Mucosa of descending colon (tissue), 3 donors: ENCODE measurements around the gene FBXO10. TPM values are rescaled to one million over a fixed set of nuclear protein-coding genes. Genes with fewer than 3 reads are reported as not detected.

Experiments
- ATAC-seq: fragments of 200-7000 bp; cut with Tn5 transposase; one replicate; pipeline ENCODE4 v1.9.1; 2020; ENCODE audit warnings: mild to moderate bottlenecking, moderate library complexity
- DNase-seq, 3 donors: peaks; one replicate each; pipeline ENCODE4 v3.0.0-alpha.2; 2020
- H3K36me3 ChIP-seq: fragments of 200-600 bp; one replicate; pipeline ENCODE4 v1.8.0; 2021; ENCODE audit warnings: low read depth, mild to moderate bottlenecking
- H3K4me1 ChIP-seq: fragments of 200-600 bp; one replicate; pipeline ENCODE4 v1.8.0; 2021; ENCODE audit warnings: low read depth, mild to moderate bottlenecking
- H3K4me3 ChIP-seq: fragments of 200-600 bp; one replicate; pipeline ENCODE4 v1.8.0; 2021; ENCODE audit warnings: mild to moderate bottlenecking
- H3K9me3 ChIP-seq: fragments of 200-600 bp; one replicate; pipeline ENCODE4 v1.8.0; 2021; ENCODE audit warnings: mild to moderate bottlenecking
- intact Hi-C, 2 donors: fragments of 100-400 bp; cut with DNase I in 1 of 2; cut with micrococcal nuclease in 1 of 2; formaldehyde crosslinking; loops; one replicate each; pipeline versions ENCODE4 v1.11.0 to v1.11.1; 2022; cut with DNase I, micrococcal nuclease
- total RNA-seq, 3 donors: library from RNA; stranded (reverse); fragmentation: NEBNext Ultra II Directional in 2 of 3; extraction: Animal tissue kit (Norgen Biotek cat#: 25700) in 2 of 3; gene quantifications; one replicate each; pipeline versions ENCODE4 v1.2.1 to v1.2.4, GENCODE V29; 2021 to 2023
- TF ChIP-seq, protein P1 (sequence below): fragments of 200-600 bp; IDR thresholded peaks from one replicate; pipeline ENCODE4 v1.8.0; 2022; ENCODE audit warnings: antibody characterized with exemption, mild to moderate bottlenecking
- donor health status: DM: no; HTN: no; CAD: no; lungs with moderate emphysema.
- donor health status: DM: no; HTN: no; CAD: no.
- donor health status: DM: no; HTN: yes; CAD: no.

Gene FBXO10
- total RNA-seq, 3 donors from 2014 or later, result 3.4 to 15.9 (median 4.6) TPM

DNA sequence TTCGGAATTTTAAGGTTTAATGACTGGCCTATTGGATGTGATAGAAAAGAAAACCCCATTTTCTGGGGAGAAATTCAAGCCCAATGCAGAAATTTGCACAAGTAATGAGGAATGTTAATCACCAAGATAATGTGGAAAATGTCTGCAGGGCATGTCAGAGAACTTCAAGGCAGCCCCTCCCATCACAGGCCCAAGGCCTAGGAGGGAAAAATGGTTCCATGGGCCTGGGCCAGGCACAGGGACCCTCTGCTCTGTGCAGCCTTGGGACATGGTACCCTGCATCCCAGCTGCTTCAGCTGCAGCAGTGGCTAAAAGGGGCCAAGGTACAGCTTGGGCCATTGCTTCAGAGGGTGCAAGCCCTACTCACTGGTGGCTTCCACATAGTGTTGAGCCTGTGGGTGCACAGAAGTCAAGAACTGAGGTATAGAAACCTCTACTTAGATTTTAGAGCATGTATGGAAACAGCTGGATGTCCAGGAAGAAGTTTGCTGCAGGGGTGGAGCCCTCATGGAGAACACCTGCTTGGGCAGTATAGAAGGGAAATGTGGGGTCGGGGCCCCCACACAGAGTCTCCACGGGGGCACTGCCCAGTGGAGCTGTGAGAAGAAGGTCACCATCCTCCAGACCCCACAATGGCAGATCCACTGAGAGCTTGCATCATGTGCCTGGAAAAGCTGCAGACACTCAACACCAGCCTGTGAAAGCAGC, 12.2 kb downstream of the FBXO10 start:
- ATAC-seq (no peak), DNase-seq (no peak)
- intact Hi-C loops, result no loop called here
- no peaks in the 10 kb centered on the region for H3K4me1 ChIP-seq
- no peaks in the 10 kb centered on the region for H3K36me3 ChIP-seq
- no peak overlapping the region for H3K4me3 ChIP-seq
- TF ChIP-seq, protein P1, sequence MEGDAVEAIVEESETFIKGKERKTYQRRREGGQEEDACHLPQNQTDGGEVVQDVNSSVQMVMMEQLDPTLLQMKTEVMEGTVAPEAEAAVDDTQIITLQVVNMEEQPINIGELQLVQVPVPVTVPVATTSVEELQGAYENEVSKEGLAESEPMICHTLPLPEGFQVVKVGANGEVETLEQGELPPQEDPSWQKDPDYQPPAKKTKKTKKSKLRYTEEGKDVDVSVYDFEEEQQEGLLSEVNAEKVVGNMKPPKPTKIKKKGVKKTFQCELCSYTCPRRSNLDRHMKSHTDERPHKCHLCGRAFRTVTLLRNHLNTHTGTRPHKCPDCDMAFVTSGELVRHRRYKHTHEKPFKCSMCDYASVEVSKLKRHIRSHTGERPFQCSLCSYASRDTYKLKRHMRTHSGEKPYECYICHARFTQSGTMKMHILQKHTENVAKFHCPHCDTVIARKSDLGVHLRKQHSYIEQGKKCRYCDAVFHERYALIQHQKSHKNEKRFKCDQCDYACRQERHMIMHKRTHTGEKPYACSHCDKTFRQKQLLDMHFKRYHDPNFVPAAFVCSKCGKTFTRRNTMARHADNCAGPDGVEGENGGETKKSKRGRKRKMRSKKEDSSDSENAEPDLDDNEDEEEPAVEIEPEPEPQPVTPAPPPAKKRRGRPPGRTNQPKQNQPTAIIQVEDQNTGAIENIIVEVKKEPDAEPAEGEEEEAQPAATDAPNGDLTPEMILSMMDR, result no peak
- H3K9me3 ChIP-seq, result peaks cover 8% of the 10 kb centered on the region

DNA sequence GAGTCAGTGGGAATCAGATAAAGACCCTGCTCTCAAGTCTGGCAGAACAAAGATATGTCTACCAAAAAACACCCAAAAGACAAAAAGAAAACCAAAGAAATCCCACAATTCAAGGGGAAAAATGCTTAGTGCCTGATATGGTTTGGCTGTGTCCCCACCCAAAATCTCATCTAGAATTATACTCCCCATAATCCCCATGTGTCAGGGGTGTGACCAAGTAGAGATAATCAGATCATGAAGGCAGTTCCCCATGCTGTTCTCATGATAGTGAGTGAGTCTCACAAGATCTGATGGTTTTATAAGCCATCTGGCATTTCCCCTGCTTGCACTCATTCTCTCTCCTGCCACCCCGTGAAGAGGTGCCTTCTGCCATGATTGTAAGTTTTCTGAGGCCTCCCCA, 13.4 kb downstream of the FBXO10 start:
- H3K9me3 ChIP-seq, result peaks cover 8% of the 10 kb centered on the region
- intact Hi-C loops, result no loop called here
- H3K4me3 ChIP-seq, result no peak overlapping the region

DNA sequence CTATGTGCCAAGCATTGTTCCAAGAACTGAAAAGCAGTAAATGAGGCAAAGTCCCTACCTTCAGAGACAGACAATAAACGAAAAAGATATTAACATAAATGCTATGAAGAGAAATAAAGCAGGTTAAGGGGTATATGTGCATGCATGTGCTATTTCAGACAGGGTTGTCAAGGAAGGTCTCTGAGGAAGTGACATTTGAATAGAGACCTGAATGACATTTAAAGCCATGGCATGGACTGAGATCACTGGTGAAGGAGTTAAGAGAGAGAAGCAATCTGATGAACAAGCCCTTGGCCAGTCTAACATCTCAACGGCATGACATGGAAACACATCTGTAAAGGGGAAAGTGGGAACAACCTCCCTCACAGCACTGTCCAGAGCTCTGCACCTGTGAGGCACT, 14.5 kb downstream of the FBXO10 start:
- no peak overlapping the region for H3K4me3 ChIP-seq
- ATAC-seq (no peak), DNase-seq (no peak)
- H3K4me1 ChIP-seq, result no peaks in the 10 kb centered on the region
- no peaks in the 10 kb centered on the region for H3K36me3 ChIP-seq
- TF ChIP-seq, protein P1, result no peak
- peaks cover 8% of the 10 kb centered on the region for H3K9me3 ChIP-seq
- intact Hi-C loops, result no loop called here

More for the DNA sequence above, 13.4 kb downstream of the FBXO10 start:
- H3K36me3 ChIP-seq, result no peaks in the 10 kb centered on the region
- TF ChIP-seq, protein P1, result no peak
- DNase-seq (no peak), ATAC-seq (no peak)
- H3K4me1 ChIP-seq, result no peaks in the 10 kb centered on the region

DNA sequence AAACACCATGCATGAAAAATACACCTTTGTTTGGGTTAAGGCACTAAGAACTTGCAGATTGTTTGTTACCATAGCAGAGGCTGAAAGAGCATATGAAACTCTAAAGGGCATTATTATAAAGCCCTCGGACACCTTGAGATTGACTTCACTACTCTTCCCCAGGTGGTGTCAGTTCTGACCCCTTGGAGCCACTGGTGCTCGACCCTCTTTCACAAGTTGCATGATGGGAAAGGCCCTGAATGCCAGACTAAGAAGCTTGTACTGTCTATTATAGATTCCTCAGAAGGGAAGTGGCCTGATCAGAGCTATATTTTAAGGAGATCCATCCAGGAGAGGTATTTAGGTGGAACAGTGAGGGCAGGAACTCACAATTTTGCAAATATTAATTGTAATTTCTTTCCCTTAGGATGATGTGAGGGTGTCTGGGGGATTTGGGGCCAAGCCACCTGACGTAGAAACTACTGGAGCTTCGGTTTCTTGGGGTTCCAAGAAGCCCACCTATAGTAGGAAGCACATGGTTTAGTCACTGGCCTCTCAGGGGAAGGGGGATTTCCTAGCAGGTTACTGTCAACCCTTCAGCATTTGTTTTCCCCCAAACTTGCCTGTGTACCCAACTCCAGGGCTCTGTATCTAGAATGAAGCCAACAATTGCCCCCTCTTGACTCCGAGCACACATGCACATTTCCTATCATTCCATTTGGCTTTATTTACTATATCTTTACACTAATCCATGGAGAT, 16.2 kb downstream of the FBXO10 start:
- intact Hi-C loops, result no loop called here
- Histone ChIP-seq H3K4me3 (no peak overlapping the region), H3K36me3 (no peaks in the 10 kb centered on the region), H3K4me1 (no peaks in the 10 kb centered on the region), H3K9me3 (peaks cover 8% of the 10 kb centered on the region)
- TF ChIP-seq, protein P1, result no peak
- ATAC-seq, result no peak
- no peak for DNase-seq

DNA sequence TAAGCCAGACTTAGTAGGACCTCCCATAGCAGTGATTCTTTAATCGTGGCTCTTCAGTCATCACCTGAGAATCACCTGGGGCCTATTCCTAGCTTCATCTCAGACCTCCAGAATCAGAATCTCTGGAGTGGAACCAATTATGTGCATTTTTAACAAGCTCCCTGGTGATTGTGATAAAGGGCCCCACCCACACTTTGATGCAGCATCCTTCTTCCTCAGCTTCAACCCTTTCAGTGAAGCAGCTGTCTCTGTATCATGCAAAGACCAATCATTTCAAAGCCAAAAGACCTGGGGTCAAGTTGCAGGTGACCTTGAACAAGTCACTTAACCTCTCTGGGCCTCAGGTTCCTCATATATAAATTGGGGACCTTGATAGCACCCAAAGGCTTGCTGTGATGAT, 17.1 kb downstream of the FBXO10 start:
- H3K4me3 ChIP-seq, result no peak overlapping the region
- peaks cover 3% of the 10 kb centered on the region for H3K9me3 ChIP-seq
- no peaks in the 10 kb centered on the region for H3K36me3 ChIP-seq
- H3K4me1 ChIP-seq, result no peaks in the 10 kb centered on the region
- intact Hi-C loops, result no loop called here
- no peak for ATAC-seq
- TF ChIP-seq, protein P1, result no peak
- DNase-seq, result no peak
